GM19455 (cell line): ENCODE data around the gene LTBP3.
"Not testable (repeated sequence)": the region's sequence is repeated elsewhere in the genome, so short reads cannot be mapped to it uniquely, and the experiment has no call there.

ENCODE experiments used
- ATAC-seq: cut with Tn5 transposase; IDR thresholded peaks from one replicate; pipeline ENCODE4 v1.9.1; 2021; ENCODE audit not compliant: unreplicated experiment

LTBP3 gene

DNA sequence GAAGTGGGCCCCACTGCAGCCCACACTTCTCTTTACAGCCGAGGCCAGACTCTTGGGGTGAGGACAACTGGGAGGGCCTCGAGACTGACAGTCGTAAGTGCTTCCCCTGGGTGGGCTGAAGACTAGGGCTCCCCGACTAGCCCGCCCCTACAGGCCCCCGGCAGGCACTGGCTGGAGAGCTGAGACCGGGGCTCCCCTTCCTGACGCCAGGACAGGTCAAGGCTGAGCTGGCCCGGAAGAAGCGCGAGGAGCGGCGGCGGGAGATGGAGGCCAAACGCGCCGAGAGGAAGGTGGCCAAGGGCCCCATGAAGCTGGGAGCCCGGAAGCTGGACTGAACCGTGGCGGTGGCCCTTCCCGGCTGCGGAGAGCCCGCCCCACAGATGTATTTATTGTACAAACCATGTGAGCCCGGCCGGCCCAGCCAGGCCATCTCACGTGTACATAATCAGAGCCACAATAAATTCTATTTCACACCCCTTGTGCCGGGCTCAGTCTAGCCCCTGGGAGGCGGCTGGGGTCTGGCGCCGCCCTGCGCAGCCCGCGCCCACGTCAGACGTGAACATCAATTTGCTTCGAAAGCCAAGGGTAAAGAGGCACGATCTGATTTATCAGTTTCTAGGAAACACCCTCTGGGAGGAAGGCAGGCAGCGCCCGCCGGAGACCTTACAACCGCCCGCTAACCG is 19.8 kb downstream of the LTBP3 start:
- no peak for ATAC-seq

DNA sequence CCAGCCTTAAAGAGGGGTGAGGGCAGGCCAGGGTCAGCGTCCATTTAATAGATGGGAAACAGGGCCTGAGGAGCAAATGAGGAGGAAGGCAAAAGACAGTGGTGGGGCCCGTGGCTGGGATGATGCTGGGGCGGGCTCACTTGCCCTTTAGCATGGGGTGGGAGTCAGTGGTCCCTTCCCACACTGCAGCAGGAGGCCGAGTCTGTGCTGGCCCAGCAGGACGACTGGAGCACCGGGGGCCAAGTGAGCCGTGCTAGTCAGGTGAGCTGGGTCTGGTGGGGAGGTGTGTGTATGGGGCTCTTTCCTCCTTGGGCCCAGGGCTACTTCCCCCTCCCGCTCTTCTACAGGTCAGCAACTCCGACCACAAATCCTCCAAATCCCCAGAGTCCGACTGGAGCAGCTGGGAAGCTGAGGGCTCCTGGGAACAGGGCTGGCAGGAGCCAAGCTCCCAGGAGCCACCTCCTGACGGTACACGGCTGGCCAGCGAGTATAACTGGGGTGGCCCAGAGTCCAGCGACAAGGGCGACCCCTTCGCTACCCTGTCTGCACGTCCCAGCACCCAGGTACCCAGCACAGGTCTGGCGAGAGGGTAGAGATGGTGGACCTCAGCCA is 20.4 kb downstream of the LTBP3 start:
- no peak for ATAC-seq

DNA sequence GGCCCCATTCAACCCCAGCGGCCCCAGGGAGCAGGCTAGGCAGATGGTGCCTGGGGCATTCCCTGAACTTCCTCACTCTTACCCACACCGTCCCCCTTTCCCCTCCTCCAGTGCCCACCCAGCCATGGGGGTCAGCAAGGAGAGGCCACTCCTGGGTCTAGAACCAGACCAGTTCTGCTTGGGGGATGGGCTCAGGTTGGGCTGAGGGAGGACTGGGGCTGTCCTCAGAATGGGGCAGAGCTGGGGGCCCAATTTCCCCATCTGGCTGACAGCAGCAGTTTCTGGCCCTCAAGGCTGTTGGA is 20.9 kb downstream of the LTBP3 start:
- ATAC-seq = no peak

DNA sequence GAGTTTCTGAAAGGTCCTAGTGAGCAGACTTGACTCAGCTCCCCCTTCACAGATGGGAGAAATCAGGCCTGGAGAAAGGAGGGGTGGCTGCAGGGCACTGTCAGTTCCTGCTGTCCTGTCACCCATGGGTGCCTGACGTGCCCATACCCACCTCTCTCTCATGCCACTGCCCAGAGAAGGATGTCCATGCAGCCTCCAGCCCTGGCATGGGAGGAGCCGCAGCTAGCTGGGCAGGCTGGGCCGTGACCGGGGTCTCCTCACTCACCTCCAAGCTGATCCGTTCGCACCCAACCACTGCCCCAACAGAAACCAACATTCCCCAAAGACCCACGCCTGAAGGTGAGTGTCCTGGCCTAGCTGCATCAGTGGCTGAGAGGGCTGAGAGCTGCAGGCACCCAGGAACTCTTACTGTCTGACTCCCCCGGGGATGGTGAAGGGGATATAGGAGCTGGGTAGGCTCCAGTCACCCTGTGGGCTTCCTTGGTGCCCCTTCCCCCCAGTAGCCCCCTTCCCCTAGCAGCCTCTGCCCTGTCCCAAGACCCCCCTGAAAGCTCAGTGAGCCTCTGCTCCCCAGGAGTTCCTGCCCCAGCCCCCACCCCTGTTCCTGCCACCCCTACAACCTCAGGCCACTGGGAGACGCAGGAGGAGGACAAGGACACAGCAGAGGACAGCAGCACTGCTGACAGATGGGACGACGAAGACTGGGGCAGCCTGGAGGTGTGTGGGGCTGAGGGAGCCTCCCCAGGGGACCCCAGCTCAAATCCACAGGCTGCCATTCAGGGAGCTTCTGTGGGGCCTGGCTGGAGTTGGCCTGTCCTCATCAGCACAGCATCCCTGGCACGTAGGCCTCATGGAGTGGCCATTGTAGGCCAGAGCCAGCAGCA is 21.5 kb downstream of the LTBP3 start:
- ATAC-seq = no peak

DNA sequence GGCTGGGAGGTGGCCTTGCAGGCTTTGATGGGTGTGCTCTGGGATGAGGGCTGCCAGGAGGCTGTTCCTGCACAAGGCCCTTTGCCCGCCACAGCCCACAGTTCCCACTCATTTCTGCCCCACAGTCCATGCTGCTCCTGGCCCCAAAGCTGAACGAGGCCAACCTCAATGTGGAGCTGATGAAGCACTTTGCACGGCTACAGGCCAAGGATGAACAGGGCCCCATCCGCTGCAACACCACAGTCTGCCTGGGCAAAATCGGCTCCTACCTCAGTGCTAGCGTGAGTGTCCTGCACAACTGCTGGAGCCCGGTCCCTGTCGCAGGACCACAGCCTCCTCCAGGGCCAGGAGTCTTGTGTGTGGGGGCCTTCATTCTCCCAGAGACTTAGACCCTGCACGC is 23.1 kb downstream of the LTBP3 start:
- ATAC-seq = no peak

DNA sequence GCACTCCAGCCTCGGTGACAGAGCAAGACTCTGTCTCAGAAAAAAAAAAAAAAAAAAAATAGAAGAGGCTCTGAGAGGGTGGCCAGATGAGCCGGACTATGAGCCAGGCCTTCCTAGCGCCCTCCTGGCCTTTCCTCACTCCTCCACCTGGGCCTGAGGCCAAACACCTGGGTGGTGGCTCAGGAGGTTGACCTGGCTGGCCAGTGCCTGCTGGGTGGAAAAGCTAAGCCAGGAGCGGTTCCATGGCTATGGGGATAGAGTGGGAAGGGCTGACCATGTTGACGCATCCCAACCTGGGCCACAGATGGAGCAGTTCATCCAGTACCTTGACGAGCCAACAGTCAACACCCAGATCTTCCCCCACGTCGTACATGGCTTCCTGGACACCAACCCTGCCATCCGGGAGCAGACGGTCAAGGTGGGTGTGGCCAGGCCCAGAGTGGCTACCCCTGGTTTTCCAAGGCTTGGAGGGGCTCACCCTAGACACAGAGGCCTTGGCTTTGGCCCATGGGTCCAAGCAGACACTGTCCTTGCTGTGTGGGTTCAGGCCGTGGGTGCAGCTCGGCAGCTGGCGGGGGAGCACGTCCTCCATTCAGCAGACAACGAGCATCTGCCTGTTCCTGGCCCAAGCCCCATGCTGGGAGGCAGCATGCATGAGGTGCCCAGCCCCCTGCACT is 25.6 kb downstream of the LTBP3 start:
- no peak for ATAC-seq

DNA sequence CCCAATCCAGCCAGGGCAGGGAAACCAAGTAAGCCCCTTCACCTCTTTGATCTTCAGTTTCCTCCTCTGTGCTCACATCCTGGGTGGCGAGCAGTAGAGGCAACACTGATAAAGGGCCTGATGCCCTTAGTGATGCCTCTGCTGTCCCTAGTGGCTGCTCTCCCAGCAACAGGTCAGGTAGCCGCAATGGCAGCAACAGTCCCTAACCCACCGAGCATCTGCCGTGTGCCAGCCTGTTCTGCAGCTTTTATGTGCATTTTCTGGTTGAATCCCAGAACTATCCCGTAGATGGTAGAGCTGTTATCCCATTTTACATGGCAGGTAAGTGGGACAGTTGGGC is 28.0 kb downstream of the LTBP3 start:
- no peak for ATAC-seq

DNA sequence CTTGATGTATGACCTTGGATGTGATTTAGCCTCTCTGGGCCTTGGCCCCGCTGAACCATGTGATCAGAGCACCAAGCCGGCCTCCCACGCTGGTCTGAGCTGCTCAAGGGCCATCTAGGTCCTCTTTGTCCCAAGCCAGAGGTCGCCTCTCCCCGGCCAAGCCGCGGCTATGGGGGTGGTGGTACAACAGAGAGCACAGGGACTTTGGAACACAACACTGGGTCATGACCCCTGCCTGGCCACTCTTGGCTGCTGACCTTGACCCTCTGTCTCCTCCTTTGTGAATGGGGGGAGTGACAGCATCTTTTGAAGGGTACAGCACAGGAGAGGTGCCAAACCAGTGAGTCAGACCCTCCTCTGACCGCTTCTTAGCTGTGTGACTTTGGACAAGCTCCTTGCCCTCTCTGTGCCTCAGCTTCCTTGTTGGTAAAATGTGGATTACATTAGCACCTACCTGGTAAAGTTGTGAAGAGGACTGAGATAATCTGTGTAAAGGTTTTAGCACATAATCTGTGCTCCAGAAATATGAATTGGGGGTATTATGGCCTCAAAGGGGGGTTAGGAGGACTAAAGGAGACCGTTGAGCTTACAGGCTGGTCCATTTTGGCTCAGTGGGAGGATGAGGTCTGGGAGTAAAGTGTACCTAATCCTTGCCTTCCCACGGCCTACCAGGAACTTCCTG is 28.5 kb downstream of the LTBP3 start:
- ATAC-seq = no peak

DNA sequence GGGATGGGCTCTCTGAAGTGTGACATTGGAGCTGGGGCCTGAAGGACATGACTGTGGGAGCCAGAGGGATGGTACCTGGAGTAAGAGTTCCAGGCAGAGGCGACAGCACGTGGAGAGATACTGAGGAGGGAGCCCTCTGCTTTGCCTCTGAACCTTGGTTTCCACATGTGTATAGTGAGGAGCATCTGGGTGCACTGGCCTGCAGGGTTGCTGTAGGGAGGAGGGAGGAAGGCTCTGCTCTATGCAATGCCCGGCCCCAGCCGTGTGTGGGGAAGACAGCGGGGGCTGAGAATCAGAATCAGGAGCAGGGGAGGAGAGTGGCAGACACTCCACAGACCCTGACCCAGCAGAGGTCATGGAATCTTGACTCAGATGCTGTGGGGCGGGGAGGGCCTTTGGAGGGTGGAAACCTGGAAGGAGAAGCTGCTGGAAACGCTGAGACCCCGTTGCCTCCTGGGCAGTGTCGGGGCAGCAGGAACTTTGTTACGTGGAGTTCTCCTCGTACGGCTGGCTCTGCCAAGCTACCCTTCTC is 29.3 kb downstream of the LTBP3 start:
- ATAC-seq = no peak

DNA sequence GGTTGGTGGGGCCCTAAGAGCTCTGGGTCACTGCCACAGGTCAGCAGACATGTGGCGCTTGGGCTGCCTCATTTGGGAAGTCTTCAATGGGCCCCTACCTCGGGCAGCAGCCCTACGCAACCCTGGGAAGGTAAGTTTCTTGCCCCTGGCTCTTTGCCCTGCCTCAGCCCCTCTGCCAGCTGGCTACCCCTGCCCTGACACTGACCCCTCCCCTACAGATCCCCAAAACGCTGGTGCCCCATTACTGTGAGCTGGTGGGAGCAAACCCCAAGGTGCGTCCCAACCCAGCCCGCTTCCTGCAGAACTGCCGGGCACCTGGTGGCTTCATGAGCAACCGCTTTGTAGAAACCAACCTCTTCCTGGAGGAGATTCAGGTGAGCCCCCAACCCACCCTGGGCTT is 31.4 kb downstream of the LTBP3 start:
- ATAC-seq = no peak

DNA sequence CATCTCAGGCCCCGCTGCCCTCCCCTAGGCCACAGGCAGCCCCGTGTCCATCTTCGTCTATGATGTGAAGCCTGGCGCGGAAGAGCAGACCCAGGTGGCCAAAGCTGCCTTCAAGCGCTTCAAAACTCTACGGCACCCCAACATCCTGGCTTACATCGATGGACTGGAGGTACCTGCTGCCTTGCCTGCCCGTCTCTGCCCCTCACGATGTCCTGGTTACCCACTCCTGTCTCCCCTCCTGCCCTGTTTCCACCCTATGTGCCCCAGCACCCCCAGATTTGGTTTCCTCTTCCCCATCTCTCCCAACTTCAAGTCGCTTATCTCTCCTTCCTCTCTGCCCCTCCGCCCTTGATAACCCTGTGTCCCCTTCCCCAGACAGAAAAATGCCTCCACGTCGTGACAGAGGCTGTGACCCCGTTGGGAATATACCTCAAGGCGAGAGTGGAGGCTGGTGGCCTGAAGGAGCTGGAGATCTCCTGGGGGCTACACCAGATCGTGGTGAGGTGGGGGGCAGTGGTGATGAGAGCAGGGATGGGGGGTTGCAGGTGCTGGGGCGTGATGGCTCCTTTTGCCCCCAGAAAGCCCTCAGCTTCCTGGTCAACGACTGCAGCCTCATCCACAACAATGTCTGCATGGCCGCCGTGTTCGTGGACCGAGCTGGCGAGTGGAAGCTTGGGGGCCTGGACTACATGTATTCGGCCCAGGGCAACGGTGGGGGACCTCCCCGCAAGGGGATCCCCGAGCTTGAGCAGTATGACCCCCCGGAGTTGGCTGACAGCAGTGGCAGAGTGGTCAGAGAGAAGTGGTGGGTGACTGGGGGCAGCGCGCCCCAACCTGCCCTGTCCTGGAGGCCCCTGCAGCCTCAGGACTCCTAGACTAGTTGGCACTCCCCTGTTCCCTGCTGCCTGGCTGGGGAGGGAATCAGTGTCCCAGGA is 32.3 kb downstream of the LTBP3 start:
- no peak for ATAC-seq

DNA sequence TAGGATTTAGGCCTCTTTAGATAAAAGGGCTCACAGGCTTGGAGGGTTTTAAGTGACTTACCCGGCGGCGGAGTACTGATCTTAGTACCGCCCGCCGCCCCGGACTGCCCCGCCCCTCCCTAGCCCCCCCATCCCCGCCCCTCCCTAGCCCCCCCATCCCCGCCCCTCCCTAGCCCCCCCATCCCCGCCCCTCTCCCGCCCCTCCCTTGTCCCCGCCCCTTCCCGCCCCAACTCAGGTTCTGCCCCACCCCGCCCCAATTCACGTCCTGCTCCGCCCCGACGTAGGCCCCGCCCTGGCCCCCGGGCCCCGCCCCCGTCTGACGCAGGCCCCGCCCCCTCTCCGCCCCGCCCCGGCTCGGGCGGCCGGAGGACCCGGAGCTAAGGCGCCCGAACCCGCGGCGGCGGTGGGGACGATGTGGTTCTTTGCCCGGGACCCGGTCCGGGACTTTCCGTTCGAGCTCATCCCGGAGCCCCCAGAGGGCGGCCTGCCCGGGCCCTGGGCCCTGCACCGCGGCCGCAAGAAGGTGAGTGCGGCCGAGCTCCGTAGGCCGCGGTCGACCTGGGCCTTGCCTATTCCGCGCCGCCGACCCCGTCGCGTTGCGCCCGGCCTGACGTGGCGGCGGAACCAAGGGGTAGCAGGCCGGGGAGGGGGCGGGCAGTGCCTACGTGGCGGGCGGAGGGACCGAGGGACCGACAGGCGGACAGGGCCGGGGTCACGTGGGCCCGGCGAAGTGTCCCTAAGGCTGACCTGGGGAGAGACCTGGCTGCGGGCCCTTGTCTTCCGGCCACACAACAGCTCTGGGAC is 33.2 kb downstream of the LTBP3 start, which contains the start of gene SCYL1:
Gene SCYL1 (plus strand): TSS at position 343 of the 805 bp plus-strand sequence. CDS start 71 bp downstream, at position 414.
- ATAC-seq = peak; percentile 57

DNA sequence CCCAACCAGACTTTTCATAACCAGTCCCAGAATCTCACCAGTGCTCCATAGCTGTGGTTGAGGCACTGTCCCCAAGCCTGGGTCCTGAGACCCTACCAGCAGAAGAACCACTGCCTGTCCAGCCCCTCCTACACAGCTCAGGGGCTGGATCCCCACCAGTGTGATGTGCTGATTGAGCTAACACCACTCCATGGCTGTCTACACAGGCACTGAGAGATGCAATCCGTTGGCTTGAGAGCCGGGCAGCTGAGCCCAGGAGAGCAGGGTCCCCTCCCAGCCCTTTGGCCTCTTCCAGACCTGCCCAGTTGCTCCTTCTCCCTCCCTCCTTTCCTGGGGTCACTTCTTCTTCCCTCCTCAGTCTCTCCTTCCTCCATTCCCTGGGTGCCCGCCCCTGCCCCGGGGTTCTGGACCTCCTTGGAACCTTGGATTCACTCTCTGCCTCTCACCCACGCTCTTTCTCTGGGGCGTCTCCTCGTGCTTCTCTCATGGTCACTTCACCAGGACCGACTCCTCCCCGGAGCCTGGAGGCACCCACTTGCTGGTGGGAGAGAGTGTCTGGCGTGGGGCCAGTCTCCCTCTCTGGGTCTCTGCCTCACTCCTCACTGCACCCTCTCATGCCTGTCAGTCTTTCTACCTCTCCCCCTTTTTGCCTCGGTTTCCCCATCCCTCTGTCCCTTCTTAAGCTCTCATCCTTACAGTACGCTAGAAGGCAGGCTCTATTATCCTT is 34.0 kb downstream of the LTBP3 start:
- no peak for ATAC-seq

DNA sequence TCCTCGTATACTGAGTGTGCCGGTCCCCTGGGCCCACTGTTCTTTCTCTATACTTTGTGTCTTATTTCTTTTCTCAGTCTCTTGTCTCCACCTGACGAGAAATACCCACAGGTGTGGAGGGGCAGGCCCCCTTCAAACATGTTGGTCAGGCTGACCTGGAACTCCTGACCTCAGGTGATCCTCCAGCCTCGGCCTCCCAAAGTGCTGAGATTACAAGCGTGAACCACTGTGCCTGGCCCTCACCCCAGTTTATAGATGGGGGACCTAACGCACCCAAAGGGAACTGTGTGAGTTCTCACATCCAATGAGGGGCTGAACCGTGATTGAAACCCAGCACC is 34.6 kb downstream of the LTBP3 start:
- not testable (repeated sequence) for ATAC-seq

DNA sequence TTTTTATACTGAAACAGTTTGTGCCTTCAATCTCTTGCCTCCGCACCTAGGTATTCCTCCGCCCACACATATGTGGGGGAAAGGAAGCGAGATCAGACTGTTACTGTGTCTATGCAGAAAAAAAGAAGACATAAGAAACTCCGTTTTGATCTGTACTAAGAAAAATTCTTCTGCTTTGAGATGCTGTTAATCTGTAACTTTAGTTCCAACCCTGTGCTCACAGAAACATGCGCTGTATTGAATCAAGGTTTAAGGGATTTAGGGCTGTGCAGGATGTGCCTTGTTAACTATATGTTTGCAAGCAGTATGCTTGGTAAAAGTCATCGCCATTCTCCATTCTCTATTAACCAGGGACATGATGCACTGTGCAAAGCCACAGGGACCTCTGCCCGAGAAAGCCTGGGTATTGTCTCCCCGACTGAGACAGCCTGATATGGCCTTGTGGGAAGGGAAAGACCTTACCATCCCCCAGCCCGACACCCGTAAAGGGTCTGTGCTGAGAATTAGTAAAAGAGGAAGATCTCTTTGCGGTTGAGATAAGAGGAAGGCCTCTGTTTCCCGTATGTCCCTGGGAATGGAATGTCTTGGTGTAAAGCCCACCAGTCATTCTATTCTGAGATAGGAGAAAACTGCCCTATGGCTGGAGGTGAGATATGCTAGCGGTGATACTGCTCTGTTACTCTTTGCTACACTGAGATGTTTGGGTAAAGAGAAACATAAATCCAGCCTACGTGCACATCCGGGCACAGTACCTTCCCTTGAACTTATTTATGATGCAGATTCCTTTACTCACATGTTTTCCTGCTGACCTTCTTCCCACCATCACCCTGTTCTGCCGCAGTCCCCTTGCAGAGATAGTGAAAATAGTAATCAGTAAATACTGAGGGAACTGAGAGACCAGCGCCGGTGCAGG is 35.2 kb downstream of the LTBP3 start:
- ATAC-seq = not testable (repeated sequence)

DNA sequence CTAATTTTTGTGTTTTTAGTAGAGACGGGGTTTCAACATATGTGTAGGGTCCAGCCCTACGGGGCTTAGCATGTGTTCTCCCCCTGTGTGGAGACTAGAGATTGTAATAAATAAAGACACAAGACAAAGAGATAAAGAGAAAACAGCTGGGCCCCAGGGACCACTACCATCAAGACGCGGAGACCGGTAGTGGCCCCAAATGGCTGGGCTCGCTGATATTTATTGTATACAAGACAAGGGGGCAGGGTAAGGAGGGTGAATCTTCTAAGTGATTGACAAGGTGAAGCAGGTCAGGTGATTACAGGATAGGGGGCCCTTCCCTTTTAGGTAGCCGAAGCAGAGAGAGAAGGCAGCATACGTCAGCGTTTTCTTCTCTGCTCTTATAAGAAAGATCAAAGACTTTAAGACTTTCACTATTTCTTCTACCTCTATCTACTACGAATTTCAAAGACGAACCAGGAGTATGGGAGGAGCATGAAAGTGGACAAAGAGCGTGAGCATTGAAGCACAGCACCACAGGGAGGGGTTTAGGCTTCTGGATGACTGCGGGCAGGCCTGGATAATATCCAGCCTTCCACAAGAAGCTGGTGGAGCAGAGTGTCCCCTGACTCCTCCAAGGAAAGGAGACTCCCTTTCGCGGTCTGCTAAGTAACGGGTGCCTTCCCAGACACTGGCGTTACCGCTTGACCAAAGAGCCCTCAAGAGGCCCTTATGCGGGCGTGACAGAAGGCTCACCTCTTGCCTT is 36.2 kb downstream of the LTBP3 start:
- not testable (repeated sequence) for ATAC-seq
